C4-2B (cell line): Measurements from ENCODE around the gene APP.

Source experiments
- H3K27ac ChIP-seq: fragments of 450-650 bp; 2 replicates; pipeline ENCODE4 v1.5.1; 2017
- ZFX ChIP-seq: fragments of 450-650 bp; IDR thresholded peaks from 2 replicates; pipeline ENCODE4 v1.6.1; 2017
- TF ChIP-seq, protein P1 (sequence below): fragments of 450-650 bp; conservative IDR thresholded peaks from 2 replicates; pipeline ENCODE4 v1.5.1; 2017; ENCODE audit warnings: mild to moderate bottlenecking

Gene APP

GRCh38 chr21:25974964-25975363 is 195.6 kb downstream of the APP start:
- TF ChIP-seq, protein P1, sequence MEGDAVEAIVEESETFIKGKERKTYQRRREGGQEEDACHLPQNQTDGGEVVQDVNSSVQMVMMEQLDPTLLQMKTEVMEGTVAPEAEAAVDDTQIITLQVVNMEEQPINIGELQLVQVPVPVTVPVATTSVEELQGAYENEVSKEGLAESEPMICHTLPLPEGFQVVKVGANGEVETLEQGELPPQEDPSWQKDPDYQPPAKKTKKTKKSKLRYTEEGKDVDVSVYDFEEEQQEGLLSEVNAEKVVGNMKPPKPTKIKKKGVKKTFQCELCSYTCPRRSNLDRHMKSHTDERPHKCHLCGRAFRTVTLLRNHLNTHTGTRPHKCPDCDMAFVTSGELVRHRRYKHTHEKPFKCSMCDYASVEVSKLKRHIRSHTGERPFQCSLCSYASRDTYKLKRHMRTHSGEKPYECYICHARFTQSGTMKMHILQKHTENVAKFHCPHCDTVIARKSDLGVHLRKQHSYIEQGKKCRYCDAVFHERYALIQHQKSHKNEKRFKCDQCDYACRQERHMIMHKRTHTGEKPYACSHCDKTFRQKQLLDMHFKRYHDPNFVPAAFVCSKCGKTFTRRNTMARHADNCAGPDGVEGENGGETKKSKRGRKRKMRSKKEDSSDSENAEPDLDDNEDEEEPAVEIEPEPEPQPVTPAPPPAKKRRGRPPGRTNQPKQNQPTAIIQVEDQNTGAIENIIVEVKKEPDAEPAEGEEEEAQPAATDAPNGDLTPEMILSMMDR: no peak
- TF ChIP-seq ZFX: no peak
- H3K27ac ChIP-seq: no peak overlapping the region

DNA sequence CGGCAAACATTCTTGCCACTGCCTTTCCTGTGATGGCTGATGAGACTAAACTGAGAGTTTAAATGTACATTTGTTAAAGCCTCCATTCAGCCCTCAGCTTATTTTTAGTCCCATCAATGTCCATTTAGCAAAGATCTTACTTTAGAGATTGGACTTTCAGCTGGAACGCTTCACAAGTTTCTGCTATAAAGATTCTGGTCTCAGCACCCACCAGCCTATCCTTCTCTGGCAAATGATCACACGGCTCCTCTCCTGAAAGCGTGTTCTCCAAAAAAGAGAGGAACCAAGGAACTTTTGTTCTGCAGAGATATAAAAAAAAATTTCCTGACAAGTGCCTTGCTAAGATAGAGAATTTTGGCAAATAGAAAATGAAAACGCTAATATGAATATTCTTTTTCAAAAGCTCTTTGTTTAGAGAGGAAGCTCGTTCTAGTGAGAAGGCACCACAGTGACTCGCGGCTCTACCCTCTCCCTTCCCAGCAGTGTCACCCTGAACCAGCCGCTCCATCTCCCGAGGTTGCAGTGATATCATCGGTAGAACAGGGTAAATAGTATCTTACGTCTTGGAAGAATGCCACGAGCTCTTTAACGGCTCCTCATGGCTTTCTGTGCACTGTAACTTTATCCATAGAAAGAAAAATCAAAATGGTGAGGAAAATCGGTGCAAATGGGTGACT is 200.2 kb downstream of the APP start:
- H3K27ac ChIP-seq: peak overlapping the region; percentile 20; the same call in 1 of the 2 replicates
- TF ChIP-seq, protein P1: no peak
- no peak for TF ChIP-seq ZFX

DNA sequence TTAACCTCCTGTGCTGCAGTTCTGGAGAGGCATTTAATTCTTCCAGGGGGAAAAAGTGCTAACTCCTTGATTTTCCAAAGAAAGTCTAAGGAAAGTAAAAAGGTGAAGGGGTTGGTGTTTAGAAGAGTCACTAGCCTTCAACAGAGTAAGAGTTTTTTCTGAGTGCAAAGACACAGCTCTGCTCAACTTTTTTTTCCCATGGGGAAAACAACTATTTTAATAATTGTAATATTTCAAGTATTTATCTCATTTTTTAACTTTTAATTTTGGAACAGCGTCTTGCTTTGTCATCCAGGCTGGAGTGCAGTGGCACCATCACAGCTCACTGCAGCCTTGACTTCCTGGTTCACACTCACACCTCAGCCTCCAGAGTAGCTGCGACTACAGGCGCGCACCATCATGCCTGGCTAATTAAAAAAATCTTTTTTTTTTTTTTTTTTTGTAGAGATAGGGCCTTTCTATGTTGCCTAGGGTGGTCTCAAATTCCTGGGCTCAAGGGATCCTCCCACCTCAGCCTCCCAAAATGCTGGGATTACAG is 202.6 kb downstream of the APP start:
- TF ChIP-seq, protein P1: no peak
- no peak for TF ChIP-seq ZFX
- H3K27ac ChIP-seq: no peak overlapping the region

GRCh38 chr21:25967181-25967900 is 203.2 kb downstream of the APP start:
- H3K27ac ChIP-seq: no peak overlapping the region

DNA sequence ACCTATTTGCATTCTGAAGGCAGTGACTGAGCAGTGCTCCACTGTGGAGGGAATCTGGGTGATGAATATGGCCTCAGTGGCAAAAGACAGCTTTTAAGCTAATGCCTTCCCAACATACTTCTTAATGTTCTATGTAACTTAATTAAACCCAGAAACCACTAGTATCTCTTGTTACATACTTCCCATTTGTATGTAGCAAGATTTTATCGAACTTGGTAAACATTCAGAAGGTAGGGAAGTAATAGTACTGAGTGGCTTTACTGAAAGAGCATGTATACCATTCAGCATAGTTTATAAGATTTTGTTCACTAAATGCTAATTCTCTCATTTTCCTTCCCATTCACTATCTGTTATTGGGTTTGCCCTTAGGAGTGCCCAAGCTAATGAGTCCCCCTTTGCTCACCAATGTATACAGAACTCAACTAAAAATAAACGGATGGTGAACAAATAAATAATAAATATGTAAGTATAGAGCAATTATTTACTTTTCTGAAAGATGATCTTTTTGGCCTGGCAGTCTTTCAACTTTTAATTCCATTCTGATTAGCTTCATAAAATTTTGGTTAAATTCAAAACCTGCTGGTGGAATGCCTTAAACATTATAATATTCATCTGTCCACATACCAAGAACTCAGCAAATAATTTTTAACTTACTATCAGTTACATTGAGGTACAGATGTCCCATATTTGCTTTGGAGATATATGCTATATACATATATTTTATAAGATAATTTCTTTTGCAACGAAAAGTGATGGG is 204.4 kb downstream of the APP start:
- TF ChIP-seq, protein P1: no peak
- TF ChIP-seq ZFX: no peak
- no peak overlapping the region for H3K27ac ChIP-seq

More at GRCh38 chr21:25967181-25967900, 203.2 kb downstream of the APP start:
- TF ChIP-seq, protein P1: no peak
- TF ChIP-seq ZFX: no peak

GRCh38 chr21:25964926-25965325 is 205.6 kb downstream of the APP start:
- TF ChIP-seq, protein P1: no peak
- TF ChIP-seq ZFX: no peak
- H3K27ac ChIP-seq: no peak overlapping the region

- H3K27ac ChIP-seq: no peak overlapping the region
- TF ChIP-seq, protein P1: no peak
- TF ChIP-seq ZFX: no peak
These were observed 206.6 kb downstream of the APP start for GRCh38 chr21:25964015-25964414.
